TTC549 (cell line): Measurements from ENCODE around the gene SCYL1.

Source experiments
- FAIRE-seq: peaks from 2 replicates; lab custom pipeline; 2012; peaks lifted over from hg19 to GRCh38; lab: Jason Lieb, UNC

SCYL1 gene

DNA sequence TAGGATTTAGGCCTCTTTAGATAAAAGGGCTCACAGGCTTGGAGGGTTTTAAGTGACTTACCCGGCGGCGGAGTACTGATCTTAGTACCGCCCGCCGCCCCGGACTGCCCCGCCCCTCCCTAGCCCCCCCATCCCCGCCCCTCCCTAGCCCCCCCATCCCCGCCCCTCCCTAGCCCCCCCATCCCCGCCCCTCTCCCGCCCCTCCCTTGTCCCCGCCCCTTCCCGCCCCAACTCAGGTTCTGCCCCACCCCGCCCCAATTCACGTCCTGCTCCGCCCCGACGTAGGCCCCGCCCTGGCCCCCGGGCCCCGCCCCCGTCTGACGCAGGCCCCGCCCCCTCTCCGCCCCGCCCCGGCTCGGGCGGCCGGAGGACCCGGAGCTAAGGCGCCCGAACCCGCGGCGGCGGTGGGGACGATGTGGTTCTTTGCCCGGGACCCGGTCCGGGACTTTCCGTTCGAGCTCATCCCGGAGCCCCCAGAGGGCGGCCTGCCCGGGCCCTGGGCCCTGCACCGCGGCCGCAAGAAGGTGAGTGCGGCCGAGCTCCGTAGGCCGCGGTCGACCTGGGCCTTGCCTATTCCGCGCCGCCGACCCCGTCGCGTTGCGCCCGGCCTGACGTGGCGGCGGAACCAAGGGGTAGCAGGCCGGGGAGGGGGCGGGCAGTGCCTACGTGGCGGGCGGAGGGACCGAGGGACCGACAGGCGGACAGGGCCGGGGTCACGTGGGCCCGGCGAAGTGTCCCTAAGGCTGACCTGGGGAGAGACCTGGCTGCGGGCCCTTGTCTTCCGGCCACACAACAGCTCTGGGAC lies at the start of gene SCYL1:
TSS of gene SCYL1 (plus strand) at position 343 of the 805 bp plus-strand sequence. CDS start at position 414, 71 bp downstream.
- no peak for FAIRE-seq

DNA sequence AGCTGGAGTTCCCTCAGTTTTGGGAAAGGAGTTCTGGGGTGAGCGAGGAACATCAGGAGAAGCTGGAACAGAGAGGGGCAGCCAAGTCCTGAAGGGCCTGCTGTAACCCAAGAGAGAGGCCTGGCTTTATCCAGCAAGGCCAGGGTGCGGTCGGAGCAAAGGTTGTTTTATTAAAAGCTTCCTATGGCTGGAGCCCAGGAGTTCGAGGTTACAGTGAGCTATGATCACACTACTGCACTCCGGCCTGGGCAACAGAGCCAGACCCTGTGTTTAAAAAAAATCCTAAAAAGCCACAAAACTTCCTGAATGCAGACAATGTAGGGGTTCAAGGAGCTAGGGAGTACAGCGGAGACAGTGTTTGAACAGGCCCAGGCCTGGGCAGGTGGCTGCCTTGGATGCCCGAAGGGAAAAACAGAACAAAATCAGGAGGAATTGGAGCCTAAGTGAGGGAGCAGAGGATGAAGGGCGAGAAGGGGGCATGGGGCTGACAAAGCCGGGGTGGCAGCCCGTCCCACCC lies 48.2 kb upstream of the SCYL1 start:
- FAIRE-seq = no peak

DNA sequence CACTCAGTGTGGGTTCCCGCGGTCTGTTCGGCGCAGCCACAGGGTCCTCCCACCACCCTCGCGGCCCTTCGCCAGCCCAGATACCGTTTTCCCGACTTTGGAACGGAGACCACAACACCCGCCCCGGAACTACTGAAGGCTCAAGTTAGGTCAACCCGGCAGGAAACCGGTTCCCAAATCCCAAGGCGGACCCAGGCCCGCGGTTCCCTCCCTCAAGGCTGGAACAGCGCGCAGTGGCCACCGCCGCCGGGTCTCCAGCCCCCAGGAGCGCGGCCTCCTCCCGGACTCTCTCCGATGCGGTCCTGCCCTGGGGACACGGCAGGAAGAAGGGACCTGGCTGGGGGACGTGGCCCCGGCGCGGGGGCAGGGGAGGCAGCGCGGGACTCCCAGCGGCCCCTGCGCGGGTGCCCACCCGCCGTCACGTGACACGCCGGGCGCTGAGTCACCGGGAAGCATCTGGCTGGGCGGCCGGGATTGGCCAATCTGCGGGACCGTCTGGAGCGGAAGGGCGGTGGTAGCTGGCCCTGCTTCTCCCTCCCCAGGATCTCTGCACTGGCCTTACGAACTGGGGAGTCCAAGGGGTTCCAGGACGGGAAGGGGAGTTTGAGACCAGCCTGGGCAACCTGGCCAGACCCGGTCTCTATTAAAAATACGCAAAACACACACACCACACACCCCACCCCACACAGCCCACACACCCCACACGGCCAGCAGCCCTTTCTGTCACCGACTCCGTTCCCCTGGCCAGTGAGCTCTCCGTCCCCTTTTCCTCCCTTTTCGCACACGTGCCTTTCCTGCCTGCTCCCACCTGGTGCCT lies 47.5 kb upstream of the SCYL1 start:
- no peak for FAIRE-seq

DNA sequence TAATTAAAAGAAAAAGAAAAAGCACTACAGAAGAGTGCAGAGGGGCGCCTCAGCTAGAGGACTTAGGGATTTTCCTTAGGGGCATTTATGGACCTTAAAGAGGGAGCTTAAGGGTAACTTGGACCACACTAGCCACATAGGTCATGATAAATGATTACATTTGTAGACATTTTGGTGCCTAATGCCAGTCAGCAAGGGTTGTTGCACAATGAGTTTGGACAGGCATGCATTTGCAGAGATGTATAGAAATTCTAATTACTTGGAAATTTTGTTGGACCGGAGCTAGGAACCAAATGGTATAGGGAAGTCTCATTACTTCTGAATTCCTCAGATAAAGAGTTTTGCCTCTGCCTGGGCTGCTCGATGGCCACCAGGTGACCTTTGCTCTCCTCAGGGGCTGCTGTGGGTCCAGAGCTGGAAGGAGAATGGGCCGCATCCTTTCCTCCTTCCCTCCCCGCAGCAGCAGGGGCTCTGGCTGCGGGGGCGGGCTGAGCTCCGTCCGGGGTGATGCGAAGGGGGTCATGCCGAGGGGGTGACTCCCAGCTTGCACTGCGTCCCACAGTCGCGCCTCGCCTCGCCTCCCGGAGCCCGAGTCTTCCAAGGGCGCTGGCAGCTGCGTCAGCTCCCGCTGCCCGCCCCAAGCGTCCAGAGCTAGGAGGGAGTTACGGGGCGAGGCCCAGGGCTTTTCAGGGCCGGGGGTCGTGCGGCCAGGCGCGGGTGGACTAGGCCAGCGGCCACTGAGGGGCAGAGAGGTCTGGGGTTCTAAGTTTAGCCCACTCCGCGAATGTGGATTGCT lies 46.3 kb upstream of the SCYL1 start:
- no peak for FAIRE-seq

DNA sequence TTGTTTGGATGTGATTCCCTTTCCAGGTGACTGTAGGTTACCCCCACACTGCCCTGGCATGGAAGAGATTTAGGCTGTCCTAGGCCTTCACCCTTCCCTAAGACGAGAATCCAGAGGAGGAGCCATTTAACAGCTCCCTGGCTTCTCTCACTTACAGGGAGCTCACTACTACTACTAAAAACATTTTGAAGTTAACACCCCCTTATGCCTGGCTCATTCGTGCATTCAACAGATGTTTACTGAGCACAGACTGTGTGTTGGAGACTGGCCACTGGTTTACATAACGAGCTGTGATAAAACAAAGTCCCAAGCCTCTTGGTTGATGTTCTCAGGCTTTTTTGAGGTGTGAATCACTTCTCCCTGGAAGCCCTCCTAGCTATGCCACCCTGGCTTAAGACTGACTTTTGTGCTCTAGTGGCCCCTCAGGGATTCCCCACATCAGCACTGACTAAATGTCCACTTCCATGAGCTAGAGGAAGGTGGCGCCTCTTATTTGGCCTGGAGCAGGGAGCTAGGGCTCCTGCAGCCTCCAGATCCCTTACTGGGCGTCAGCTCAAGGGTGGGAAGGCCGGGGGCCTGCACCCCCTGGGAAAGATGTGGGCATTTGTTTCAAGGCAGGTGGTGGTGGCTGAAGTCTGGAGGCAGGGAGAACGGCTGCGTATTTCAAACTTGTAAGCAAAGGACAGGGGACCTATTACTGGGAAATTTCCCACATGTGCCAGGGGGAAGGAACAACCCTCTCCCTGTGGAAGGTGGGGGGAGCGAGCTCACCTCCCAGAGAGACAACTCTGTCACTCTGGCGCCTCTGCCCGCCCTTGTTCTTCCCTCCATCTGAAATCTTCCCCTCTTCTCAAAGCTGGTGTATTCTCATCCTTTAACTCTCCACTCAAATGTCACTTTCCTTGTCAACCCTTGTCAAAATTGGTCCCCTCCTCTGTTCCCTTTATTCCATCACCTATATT lies 45.4 kb upstream of the SCYL1 start:
- FAIRE-seq = no peak

DNA sequence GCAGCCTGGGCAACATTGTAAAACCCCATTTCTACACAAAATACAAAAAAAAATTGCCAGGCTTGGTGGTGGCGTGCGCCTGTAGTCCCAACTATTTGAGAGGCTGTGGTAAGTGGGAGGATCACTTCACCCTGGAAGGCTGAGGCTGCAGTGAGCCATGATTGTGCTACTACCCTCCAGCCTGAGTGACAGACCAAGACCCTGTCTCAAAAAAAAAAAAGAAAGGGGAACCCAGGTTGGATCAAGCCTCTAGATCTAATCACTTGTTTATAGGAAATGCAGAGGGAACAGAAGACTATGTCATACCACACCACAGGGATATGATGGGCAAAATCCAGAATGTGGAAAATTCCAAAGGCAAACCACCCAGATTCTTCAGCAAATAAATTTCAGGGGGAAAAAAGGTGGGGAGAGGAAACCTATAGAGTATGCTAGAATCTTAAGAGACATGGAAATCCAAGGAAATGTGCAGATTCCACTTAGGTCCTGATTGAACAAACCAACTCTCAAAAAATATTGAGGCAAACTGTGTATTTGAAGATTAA lies 42.5 kb upstream of the SCYL1 start:
- no peak for FAIRE-seq

DNA sequence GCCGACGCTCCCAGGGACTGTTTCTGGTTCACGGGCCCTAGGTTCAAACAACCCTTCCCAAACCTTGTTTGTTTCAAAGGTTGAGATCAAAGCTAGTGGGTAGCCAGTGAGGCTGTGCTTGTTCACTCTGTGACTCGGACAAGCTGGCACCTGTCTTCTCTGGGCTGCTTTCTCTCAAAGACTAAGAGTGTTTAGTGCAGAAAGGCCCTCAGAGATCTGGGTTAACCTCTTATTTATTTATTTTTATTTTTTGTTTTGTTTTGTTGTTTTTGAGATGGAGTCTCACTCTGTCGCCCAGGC lies 39.0 kb upstream of the SCYL1 start:
- no peak for FAIRE-seq

DNA sequence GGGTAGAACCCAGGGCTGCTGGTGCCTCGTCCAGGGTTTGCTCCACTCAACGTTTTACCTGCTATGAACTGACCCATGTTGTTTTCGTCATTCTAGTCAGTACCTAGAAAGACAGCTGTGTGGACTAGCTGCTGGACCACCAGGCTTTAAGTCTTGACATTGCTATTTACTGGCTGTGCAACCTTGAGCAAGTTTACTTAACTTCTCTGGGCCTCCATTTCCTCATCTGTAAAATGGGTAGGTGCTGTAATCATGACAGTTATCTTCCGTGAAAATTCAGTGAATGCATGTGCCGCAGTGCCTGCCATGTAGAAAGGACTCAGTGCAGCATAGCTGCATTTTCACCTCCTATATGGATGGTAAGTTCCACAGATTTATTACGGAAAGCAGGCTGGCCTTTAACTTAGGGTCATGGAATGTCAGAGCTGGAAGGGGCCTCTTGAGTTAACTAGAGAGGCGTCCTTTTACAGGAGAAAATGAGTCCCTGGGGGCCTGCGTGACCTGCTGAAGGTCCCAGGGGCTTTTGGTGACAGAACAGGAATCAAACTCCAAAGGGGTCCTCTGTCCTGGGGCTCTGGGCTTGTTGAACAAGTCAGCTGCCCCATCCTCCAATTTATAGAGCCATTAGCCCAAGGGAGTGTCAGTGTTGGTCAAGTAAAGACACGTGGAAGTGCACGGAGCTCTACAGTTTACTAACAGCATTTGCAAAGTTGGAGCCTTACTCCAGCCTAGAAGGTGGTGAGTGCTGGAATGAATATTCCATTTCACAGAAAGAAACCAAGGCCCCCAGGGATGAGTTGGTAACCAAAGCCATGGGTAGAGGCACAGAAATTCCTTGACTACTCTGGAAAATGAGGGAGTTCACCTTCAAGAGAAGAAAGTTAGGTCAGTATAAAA lies 38.1 kb upstream of the SCYL1 start:
- FAIRE-seq = no peak

DNA sequence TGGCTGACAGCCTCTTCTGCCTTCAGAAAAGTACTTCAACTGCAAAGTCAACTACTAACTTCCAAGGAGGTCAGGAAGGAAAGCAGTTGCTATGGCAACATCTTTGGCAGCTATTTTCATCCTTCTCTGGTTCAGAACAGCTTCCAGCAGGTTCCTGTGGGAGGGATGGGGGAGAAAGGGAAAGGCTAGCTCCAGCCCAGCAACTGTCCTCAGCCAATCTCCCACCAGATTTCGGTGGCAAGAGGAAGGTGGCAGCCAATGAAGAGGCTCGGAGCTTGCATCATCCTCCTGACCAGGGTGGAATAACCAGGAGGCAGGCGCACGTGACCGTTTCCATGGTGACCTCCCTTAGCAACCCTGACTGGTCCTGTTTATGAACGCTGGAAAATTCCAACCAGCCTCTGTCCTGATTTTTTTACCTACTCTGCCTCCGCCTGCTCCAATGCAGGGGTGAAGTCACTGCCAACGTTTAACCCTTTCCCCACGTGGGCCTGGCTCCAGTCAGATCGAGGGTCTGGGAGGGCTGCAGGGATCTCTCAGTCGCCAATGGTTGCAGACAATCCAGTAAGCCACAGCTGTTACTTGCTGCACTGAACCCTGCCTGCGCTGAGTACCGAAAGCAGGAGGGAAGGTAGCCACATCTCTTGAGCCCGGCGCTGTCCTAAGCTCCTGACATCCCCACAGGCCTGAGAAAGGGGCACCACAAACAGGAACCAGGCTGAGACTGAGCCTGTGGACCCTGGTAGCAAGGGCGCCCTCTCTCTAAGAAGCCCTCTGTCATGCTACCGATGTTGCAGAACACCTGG lies 37.2 kb upstream of the SCYL1 start:
- peak; percentile 96 for FAIRE-seq

DNA sequence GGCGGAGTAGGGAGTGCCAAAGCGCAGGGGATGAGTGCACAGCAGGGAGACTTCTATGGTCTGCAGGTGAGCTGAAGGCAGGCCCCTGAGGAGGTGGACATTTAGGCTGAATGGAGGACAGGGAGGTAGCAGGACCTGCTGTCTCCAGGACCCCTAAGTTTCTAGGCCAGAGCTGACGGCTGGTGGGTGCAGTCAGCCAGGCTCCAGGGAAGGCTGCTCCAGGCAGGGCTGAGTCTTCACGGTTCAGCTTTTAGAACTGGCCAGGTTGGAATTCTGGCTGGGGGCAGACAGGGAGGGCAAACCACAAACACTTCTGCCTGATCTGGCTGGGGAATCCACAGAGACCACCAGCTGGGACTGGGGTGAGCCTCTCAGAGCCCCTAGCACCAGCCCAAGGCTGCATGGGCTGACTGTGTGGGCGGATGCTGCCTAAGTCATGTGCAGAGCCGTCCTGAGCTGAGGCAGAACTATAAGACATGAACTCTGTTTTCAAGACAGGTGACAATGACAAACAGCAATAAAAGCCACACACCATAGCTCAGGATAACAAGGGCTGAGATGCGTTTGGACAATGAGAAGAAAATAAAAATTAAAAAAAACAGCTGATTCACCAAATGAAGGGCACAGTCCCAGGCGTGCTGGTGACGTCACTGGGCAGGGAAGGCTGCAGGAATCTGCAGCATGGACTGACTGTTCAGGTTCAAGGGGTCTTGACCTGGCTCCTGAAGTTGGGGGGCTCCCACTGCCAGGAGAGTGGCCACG lies 36.4 kb upstream of the SCYL1 start:
- FAIRE-seq = no peak

DNA sequence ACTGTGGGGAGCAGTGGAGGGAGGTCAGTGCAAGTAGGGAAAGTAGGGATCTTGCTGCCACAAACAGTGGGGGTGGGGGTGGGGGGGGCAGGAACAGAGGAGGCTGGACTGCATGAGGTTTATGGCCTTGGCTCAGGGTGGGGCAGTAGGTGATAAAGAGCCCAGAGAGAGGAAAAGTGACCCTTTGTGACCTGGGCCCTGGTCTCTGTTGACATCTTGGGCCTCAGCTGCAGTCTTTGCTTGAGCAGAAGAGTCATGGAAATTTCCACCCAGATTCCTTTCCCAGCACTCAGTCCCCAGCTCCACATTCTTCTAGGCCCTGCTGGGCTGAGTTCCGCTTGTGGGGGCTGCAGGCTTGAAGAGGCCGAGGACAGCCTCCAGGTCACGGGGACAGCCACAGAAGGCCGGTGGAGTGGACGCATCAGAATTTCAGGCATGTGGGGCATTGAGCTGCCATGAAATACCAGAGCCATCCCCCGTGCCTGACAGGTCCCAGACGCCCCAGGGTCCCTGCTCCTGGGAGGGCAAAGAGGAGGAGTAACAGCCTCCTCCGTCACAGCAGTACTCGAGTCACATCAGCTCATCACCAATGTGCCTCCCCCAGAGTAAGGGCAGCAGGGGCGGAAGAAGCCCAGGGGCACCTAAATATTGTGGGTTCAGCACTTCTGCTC lies 35.7 kb upstream of the SCYL1 start:
- FAIRE-seq = no peak

DNA sequence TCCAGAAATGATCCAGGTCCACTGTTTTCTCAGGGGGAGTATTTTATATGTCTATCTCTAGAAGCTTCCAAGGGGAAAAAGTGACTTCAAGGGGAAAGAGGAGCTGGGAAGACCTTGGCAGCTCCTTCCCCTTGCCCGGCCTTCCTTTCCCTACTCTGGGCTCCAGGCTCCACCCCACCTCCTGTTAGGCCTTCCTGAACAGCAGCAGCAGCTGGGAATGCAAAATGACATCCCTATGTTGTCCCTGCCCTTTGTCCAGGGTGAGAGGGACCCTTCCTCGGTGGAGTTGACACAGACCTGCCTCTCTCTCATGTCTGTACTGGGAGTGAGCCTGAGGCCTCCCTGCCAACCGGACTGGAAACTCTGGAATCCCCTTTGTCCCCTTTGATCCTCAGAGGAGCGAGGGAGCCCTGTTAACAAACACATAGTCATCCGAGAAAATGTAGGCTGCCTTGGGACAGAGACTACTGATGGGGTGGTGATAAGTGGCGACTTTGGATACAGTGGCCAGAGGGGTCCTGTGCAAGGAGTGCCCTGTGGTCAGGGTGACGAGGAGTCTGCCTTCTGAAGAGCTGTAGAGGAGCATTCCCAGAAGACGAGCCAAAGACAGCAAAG lies 35.1 kb upstream of the SCYL1 start:
- no peak for FAIRE-seq

DNA sequence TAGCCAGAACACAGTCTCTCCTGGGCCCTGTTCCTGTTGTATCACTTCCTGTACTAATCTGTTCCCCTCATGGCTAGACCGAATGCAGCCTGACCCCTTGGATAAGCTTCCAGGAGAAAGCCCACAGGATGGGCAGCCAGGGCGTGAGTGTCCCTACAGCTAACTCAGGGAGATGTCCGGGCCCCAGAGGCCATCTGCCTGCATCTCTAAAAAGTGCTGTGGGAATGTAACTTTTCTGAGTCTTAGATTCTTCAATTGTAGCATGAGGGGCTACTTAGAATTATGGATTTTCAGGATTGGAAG lies 33.8 kb upstream of the SCYL1 start:
- FAIRE-seq = no peak

DNA sequence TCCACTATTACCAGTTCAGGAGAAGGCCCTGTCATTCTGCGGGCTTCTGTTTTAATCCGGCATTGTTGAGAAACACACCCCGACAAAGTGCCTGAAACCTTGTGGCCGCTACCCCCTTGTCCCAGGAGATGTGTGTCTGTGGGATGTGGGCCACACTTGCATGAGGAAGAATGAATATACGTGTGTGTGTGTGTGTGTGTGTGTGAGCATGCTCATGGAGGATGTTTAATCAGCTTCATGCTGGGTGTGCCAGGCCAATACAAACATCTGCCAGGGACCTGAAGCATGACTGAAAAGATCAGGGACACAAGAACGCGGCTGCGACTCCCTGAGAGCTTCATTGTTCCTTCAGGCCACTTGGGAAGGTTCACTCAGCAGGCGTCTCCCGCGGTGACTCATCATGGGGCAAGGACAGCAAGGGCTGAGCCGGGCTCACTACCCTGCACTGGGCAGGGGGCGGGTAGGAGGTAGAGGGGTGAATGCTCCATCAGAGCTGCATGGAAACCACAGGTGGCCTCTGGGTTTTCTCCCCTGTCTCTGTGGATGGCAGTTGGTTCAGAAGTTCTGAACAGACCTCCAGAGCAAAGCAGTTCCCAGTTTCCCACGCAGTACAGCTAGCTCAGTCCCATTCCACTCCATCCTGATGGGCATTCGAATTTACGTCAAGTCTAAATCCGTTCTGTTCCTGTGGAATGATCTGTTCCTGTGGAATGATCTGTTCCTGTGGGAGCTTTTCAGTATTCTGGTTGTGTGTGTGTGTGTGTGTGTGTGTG lies 33.1 kb upstream of the SCYL1 start:
- FAIRE-seq = no peak

DNA sequence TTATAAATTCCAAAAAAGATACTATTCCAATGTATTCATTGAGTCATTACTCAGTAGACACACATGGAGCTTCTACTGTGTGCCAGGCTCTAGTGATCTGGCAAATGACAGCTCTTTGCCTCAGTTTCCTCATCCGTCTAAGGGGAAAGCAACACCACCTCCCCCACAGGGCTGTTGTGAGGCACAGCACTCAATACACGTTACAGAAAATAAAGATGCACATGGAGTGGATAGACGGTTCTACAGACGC lies 32.6 kb upstream of the SCYL1 start:
- no peak for FAIRE-seq

DNA sequence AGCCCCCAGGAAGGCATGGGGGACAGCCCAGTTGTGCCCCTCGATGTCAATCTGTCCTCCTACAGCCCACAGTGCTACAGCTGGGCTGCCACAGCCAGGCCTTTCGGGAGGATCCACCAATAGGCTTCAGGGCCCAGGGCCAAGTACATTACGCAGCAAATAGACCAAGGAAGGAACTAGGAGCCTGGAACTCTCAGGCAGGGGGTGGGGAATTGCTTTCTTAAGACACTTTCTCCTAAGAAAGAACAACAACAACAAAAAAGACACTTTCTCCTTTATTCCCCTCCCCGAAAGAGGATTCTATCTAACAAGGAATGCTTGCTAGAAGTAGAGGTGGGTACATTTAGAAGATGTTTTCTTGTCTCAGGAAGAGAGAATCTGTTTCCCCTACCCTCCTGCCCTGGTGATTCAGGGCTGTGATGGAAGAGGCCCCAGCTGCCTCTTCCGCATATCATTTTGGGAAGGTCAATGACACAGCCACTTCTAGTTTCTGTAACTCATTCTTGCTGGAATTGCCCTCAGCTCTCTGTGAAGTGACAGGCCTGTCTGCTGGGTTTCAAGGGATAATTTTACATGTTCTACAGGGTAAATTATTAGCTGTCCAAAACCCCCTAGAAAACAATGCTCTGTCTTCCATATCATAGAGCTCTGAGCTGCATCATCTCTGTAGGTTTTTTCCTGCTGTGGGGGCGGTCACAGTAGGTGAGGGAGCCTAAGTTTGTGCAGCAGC lies 32.1 kb upstream of the SCYL1 start:
- no peak for FAIRE-seq
